Pericardium fibroblast (primary cell): ENCODE data around the gene DLX5. TPM values are rescaled to one million over a fixed set of nuclear protein-coding genes. Genes with fewer than 3 reads are reported as not detected.

Source experiments
- total RNA-seq: library from RNA; depleted of rRNA; stranded (reverse); fragments of >200 nt; gene quantifications from 2 replicates; pipeline ENCODE4 v1.2.3, GENCODE V29; 2015

The DLX5 gene
- not detected in 2 replicates for total RNA-seq

GRCh38 chr7:97024209-97025129 is at the start of gene DLX5:
DLX5 (minus strand) TSS chr7:97024831; CDS start chr7:97024623, 208 bp downstream.

GRCh38 chr7:97005183-97006054 is 19.2 kb downstream of the DLX5 start, which contains the start of gene DLX6:
DLX6 (plus strand) TSS chr7:97005553; CDS start chr7:97005978, 425 bp downstream.

Other genes starting within 250 kb of the DLX5 start
- not detected in 2 replicates for gene DLX6, start 19.3 kb downstream of the DLX5 start, total RNA-seq
- 2.0 and 10.8 TPM in 2 replicates for gene SDHAF3, start 92.9 kb upstream of the DLX5 start, total RNA-seq